Measurements from ENCODE around the gene HS3ST2.
A peak's percentile ranks its signal among the peaks of the same experiment; 100 is the strongest.
"Not testable (repeated sequence)": the region's sequence is repeated elsewhere in the genome, so short reads cannot be mapped to it uniquely, and the experiment has no call there.

HS3ST2 gene

DNA sequence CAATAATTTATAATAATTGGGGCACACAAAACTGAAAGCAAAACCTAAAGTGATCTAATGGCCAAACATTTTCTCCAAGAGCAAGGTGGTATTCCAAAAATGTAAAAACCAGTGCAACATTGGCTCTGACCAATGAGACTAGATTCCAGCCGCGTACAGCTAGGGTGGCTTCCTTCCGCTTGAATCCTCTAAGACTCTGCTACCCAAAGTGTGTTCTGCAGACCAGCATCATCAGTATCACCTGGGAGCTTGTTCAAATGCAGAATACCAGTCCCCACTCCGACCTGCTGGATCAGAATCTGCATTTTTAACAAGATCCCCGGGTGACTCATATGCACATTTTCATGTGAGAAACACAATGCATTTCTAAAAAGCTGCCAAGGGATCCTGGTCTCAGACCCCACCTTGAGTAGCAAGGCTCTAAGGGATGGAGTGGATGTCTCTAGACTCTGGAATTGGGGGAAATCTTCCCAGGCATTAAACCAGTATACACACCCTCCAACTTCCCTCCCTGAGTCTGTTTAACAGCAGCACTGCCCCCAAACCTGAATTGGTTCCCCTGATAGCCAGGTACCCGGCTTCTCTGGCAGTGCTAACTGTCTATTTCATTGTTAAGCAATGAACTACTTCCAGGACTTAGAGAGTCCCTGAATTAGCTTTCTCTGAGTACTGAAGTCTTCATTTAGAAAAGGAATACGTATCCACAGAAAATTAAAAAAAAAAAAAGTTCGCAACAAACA is 118.2 kb downstream of the HS3ST2 start:
- DNase-seq (ENCODE audit: low read depth in 2 of 2): no peak

DNA sequence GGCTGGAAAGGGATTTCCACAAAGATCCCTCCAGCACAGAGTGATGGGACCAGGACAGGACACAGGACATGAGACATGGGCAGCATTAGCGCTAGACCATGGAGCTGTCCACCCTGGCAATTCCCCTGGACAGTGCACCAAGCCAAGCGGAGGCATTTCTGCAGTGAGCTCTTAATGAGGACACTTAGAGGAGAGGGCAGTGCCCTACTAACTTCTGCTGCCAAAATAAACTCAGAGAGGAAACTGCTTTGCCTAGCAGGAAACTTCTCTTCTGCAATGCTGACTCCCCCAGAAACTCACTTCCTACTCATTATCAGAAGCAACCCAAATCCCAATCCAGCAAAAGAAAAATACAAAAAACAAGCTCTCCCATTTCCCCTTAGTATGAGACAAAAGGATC is 119.2 kb downstream of the HS3ST2 start:
- DNase-seq (ENCODE audit: low read depth in 2 of 2): no peak

DNA sequence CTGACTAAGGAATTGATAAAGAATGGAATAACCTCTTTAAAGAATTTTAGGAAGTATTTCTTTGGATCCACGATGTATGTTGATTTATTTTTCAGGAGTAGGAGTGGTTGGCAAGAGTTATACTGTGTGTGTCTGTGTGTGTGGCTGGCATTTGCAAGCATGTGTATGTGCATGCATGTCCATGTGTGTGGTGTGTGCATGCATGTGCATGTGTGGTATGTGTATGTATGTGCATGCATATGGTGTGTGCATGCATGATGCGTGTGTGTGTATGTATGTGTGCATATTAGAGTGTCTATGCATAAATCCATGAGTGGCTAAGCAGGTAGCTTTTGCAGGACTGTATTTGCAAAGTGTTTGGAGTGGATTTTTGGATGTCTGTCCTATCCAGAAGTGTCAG is 120.8 kb downstream of the HS3ST2 start:
- no peak for DNase-seq (ENCODE audit: low read depth in 2 of 2)

DNA sequence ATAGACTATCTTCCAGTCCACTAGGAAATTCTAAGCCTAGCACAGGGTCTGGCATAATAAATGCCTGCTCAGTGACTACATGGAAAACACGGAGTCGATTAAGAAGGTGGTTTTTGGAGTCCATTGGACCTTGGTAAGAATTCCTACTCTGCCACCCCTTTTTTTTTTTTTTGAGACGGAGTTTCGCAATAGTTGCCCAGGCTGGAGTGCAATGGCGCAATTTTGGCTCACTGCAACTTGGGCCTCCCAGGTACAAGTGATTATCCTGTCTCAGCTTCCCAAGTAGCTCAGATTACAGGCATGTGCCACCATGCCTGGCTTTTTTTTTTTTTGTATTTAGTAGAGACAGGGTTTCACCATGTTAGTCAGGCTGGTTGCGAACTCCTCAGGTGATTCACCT is 123.2 kb downstream of the HS3ST2 start:
- no peak for DNase-seq (ENCODE audit: low read depth in 2 of 2)

DNA sequence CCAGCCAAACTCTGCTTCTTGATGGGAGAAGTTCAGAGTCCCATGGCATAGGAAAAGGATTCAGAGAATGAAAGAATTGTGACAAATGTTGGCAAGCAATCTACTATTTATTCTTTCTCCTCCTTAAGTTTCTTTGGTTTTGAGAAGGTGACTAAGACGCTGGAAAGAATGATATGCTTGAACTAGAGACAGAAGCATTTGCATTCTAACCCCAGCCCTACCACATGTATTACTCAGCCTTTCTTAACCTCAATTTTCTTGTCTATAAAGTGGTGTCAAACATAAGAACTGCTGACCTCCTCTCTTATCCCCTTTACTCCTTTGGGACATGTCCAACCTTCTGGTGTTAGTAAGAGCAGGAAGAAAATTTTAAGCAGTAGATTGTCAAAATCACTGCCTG is 124.7 kb downstream of the HS3ST2 start:
- DNase-seq (ENCODE audit: low read depth in 2 of 2): no peak

DNA sequence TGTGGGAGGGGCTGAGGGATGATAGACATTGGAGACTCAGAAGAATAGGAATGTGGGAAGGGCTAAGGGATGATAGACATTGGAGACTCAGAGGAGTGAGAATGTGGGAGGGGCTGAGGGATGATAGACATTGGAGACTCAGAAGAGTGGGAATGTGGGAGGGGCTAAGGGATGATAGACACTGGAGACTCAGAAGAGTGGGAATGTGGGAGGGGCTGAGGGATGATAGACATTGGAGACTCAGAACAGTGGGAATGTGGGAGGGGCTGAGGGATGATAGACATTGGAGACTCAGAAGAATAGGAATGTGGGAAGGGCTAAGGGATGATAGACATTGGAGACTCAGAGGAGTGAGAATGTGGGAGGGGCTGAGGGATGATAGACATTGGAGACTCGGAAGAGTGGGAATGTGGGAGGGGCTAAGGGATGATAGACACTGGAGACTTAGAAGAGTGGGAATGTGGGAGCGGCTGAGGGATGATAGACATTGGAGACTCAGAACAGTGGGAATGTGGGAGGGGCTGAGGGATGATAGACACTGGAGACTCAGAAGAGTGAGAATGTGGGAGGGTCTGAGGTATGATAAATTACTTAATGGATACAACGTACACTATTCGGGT is 125.9 kb downstream of the HS3ST2 start:
- not testable (repeated sequence) for DNase-seq (ENCODE audit: low read depth in 2 of 2)

DNA sequence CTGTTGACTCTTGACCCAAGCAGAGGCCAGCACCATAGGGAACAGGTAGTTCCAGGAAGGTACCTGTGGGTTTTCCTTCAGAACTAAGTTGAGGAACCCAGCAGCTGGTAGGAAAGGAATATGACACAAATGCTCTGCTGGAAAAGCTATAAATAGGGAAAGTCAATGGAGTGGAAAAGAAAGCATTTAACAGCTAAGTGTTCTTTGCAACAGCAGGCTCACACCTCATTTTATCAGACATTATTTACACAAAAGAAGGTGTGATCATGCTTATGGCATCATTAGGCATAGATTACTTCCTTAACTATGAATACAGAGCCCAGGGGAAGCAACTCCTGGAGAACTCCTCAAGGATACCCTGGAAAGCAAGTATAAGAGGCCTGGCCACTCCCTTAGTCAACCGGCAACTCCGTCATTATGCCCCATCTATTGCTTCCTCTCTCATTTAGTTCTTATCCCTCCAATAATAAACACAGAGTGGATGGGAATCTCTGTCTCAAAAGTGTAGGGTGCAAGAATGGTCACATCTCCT is 128.1 kb downstream of the HS3ST2 start:
- DNase-seq (ENCODE audit: low read depth in 2 of 2): no peak

DNA sequence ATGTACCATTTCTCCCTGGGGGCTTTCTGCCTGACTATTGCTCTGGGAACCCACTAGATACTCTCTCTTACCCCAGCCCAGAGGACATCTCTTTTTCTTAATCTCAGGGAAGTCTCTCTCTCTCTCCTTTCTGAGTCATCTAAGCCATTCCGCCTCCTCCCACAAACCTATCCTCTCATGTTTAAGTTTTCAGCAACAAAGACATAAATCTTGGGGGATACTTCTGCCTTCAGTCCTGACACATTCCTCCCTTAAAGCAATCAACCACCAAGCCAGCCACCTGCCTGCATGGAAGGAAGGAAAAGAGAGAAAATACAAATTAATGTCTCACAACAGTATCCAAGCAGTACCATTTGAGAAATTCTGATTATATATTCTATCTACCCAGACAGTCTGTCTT is 128.8 kb downstream of the HS3ST2 start:
- DNase-seq (ENCODE audit: low read depth in 2 of 2): no peak

DNA sequence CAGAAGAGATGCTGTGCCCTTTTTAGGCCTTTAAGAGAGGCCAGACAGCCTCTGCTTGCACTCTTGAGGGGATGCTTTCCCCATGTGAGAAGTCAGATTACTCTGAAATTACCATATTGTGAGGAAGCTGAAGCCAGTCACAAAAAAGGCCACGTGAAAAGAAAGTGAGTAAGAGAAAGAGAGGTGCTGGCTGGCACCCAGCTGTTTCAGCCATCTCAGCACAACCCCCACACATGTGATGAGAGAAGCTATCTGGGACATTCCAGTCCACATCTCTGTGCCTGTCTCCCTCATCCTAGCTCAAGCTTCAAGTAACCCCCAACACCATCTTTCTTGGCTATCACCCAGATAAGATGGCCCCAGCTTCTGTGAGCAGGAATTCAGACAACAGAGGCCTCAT is 131.4 kb downstream of the HS3ST2 start:
- DNase-seq (ENCODE audit: low read depth in 2 of 2): no peak

DNA sequence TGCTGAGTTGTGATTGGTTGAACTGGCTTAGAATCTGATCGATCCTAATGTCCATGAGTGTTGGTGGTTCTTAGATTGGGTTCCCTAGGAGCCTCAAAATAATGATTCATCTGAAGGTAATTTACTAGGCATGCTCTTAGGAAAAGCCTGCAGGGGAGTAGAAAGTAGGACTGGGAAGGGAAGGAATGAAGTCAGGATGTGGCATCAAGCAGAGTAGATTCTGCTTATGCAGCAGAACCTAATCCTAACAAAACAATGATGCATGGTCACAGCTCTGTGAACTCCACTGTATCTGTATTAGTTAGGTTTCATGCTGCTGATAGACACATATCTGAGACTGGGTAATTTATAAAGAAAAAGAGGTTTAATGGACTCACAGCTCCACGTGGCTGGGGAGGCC is 132.5 kb downstream of the HS3ST2 start:
- DNase-seq (ENCODE audit: low read depth in 2 of 2): no peak

DNA sequence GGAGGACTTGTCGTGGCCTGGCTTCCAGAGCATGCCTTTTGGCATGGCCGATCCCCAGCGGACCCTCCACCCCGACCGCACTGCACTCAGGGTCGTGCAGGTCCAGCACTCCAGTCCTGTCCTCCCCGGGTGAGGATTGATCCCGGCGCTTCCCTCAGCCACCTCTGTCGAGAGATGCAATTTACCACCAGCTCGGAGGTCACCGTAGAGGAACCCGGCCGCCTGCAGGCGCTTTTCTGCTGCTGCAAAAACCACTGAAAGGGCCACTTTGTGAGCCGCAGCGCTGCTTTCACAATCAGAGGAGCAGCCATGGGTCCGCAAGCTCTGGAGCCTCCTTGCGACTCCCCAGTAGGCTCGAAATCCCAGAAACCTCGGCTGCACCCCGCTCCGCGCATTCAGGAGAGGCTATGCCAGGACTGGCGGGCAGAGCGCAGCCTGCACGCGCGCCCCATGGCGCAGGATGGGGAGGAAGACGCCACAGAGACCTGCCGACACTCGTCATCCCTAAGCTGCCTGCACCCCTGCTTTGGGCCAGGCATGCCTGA is 134.2 kb downstream of the HS3ST2 start:
- DNase-seq (ENCODE audit: low read depth in 2 of 2): no peak

DNA sequence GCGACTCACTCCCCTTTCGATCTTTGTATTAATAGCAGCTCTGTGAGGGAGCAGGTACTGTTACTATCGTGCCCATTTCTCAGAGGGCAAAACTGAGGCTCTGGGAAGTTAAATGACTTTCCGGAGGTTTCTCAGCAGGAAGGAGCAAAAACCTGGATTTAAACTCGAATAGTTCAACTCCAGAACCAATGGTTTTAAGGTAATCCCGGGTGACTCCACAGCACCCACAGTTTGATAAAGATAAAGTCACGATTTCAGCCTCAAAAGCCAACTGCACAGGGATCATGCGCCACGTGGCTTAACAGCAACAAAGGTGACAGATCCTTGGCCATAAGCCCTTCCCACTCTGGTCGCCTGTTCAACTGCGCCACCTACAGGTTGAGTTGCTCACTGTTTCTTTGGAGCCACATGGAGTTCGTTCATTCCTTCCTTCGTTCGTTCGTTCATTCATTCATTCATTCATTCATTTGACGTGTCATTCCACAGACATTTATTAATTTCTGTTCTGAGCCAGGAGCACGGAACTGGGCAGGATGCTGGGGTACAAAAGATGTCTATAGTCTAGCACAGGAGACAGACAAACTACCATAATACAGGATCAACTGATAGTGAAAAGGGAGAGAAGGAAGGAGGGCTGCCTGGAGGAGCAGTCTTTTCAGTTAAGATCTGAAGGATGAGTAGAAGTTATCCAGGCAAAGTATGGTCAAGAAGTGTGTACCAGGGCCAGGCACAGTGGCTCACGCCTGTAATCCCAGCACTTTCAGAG is 134.8 kb downstream of the HS3ST2 start:
- peak; percentile 27 to 59 for DNase-seq (ENCODE audit: low read depth in 2 of 2)

DNA sequence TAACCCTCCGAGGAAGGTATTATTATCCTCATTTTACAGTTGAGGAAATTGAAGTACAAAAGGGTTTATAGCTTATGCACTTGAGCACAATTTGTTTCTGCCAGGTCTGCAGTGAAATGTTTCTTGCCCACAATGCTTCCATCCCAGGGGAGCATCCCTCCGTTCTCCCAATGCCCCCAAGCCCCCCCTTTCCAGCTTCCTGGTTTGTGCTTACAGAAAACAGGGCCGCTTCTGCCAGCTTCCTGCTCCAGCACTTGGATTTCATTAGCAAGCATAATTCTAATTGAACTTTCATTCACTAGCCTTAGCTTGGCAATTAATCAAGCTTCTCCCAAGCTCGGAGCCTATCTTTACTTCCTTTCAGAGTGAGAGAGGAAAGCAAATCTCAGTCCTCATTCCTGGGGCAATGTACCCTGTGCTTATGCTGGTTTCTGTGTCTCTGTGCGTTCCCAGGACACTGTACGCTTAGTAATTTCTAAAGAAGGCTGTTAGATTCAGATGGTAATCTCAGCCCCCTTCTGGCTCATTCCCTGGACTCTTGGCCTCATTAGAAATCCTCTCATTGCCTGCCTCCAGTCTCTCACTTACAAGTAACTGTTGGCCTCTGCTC is 141.6 kb downstream of the HS3ST2 start:
- no peak for DNase-seq (ENCODE audit: low read depth in 2 of 2)

DNA sequence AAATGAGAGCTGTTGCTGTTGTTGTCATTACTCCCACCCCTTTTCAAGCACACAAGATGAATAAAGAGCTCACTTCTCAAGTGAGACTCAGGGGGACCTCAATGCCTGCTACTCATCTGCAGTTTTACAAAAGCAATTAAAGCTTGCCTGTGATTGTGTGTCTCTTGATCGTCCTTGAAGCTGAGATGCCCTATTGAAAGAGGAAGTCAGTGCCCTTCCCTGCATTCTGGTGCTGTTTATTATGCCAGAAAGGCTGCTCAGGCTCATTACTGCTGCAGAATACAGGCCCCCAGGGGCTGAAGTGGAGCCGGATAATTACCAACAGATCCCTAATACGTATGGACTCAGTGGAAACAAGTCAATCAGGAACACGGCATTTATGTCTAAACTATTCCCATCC is 147.2 kb downstream of the HS3ST2 start:
- no peak for DNase-seq (ENCODE audit: low read depth in 2 of 2)

DNA sequence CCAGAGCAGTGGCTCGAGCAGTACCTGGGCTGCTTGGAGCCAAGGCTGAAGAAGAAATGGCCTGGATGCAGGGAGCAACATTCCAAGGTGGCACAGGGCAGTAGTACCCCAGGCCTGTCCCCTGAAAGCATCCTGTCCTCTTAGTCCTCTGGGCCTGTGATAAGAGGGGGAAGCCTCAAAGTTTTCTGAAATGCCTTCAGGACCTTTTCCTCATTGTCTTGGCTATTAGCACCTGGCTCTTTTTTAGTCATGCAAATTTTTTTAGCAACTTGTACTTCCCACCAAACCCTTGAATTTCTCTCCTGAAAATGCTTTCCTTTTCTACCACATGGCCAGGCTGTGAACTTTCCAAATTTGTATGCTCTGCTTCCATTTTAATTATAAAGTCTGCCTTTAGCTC is 148.9 kb downstream of the HS3ST2 start:
- DNase-seq (ENCODE audit: low read depth in 2 of 2): no peak

All from stimulated activated CD4-positive, alpha-beta T cell treated with anti-CD3 and anti-CD28 coated beads, Interleukin-12 subunit alpha, Interleukin-12 subunit beta, amount 100 ng/mL, for 24 hours (primary cell).